ENCODE data around the gene C12orf50.

DNA sequence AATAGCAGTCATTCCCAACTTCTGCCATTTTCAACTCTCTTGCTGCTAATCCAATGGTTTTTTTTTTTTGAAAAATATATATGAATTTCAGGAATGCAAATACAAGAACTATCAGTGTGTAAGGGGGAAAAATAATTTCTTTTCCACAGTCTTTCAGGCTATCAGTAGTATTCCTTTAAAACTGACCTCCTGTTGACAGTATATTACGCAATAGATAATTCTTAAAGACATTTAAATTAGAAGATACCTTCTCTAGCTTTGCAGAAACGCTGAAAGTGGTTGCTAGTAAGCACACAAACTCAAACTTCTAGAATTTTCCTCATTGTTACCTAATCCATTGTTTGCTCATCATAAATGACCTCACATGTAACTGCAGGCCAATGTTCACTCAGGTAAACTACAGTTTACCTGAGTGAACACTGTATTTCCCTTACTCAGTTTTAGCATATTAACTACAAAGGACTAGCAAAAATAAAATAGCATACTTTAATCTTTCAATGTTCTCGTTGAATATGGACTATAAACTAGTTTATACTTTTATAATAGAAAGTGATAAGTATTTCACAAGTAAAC lies at the start of gene C12orf50:
- TF ChIP-seq POLR2AphosphoS5 (IDR thresholded peaks at IDR 0.05; ENCODE audit: low read depth, low read length) (no peak), TAF1 (IDR thresholded peaks at IDR 0.05; ENCODE audit: borderline replicate concordance, insufficient read depth, low read length) (no peak), SIN3A (IDR thresholded peaks at IDR 0.05; ENCODE audit: borderline replicate concordance, insufficient read depth, low read length) (no peak), FOXP2 (optimal IDR thresholded peaks at IDR 0.05; ENCODE audit: borderline replicate concordance, extremely low read depth, extremely low read length, insufficient read depth) (no peak)
- TF ChIP-seq, protein P1, sequence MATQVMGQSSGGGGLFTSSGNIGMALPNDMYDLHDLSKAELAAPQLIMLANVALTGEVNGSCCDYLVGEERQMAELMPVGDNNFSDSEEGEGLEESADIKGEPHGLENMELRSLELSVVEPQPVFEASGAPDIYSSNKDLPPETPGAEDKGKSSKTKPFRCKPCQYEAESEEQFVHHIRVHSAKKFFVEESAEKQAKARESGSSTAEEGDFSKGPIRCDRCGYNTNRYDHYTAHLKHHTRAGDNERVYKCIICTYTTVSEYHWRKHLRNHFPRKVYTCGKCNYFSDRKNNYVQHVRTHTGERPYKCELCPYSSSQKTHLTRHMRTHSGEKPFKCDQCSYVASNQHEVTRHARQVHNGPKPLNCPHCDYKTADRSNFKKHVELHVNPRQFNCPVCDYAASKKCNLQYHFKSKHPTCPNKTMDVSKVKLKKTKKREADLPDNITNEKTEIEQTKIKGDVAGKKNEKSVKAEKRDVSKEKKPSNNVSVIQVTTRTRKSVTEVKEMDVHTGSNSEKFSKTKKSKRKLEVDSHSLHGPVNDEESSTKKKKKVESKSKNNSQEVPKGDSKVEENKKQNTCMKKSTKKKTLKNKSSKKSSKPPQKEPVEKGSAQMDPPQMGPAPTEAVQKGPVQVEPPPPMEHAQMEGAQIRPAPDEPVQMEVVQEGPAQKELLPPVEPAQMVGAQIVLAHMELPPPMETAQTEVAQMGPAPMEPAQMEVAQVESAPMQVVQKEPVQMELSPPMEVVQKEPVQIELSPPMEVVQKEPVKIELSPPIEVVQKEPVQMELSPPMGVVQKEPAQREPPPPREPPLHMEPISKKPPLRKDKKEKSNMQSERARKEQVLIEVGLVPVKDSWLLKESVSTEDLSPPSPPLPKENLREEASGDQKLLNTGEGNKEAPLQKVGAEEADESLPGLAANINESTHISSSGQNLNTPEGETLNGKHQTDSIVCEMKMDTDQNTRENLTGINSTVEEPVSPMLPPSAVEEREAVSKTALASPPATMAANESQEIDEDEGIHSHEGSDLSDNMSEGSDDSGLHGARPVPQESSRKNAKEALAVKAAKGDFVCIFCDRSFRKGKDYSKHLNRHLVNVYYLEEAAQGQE (IDR thresholded peaks at IDR 0.05; ENCODE audit: insufficient read depth in 1 of 2, low read depth in 2 of 2, low read length in 2 of 2), result no peak
